DMS114 treated with DMSO at 0.1 percent for 48 hours (cell line): ENCODE data around the gene MBTPS1.

Source experiments
- DNase-seq: peaks from one replicate; lab custom pipeline; 2025; ENCODE audit not compliant: unreplicated experiment; lab: John Stamatoyannopoulos, UW

The MBTPS1 gene

DNA sequence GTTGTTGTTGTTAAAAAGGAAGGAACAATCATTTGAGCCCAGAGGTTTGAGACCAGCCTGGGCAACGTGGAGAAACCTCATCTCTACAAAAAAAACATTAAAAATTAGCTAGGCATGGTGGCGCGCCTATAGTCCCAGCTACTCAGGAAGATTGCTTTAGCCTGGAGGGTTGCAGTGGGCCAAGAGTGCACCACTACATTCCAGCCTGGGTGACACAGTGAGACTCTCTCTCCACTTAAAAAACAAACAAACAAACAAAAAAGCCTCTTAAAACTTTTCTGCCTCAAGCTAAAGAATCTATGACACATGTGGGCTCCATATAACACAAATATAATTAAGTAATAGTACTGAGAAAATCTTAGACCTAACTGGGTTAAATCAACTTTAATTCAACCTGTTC is 12.5 kb downstream of the MBTPS1 start:
- no peak for DNase-seq

DNA sequence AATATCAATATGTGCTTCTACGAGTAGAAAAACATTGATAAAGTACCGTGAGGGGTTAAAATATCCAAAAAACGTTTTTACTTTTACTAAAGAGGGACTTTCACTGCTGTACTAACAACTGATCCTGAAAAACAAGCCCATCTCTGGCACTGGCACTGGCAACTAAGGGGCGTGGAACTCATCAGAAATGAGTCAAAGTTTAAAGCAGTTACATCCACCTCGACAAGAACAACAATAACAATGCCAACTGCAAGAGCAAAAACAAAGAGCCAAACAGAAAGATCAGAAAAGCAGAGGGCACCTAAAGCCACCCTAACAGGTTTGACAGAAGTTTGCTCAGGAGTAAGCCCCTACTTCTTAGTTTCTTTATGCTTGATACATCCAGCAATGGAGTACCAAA is 13.1 kb downstream of the MBTPS1 start:
- no peak for DNase-seq

DNA sequence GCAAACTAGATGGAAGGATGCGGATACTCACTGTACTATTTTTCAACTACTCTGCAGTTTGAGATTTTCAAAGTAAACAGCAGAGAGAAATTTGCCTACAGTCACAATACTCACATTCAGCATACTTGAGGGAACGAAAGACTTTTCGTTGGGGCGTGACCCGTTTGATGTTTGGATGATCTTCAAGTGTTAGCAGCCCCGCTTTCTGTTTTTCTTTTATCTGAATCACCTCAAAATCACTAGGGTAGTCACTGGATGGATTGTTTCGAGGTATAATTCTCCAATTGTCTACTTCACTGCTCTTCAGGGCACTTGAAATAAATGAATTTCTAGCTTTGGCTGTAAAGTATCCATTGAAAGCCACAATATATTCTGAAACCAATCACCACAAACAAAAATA is 17.8 kb downstream of the MBTPS1 start:
- DNase-seq, result no peak

DNA sequence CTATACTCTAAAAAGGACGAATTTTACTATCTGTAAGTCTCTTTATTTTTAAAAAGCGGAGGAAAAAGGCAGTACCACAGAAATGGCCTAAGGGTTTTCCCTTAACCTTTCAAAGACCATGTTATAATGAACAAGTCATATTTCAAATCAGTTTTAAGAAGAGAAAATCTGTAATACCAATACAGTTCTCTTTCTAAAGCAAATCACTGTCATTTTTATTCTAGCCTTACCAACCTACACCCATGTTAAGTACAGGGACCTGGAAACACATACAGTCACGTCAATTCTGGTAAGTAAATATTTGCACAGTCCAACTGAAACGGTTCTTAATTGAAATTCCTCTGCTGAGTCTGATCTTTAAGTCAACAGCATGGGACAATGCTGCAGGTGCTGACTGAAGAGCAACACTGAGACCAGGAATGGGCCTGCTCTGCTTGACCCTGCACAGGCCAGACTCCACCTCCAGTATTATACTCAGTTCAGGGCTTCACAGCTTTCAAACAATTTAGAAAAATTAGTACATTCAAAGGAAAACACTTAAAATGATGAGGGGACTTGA is 20.2 kb downstream of the MBTPS1 start:
- no peak for DNase-seq

DNA sequence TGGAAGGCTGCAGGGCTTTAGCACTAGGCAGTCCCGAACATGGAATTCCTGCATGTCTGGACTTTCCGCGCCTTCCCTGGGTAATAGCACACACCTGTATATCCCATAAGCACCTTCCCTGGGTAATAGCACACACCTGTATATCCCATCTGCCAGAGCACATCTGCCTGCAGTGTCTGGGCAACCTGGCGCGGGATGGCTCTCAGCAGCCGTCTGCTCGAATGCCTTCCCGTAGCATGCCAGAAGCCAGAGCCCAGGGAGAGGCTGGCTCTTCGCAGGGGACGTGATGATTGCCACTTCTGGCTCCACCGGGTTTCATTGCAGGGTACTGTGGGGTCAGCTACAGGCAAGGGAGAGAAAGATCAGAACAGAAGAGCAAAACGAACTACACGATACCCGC is 21.3 kb downstream of the MBTPS1 start:
- no peak for DNase-seq

DNA sequence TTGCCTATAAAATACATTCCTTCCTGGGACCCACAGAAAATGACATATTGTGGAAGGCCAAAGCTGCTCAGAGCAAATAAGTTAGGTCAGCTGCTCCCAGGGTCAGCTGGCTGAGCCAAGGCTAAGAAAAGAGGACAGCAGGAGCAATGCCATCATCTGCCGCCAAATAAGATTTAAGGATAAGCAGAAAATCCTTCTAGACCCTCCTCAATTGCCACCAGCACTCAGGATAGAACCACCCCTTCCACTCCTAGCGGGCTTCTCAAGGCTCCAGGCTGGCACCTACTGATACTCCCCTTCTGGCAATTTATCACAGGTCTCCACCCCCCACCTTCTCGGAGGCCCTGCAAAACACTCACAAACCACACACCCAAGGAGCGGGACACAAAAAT is 22.9 kb downstream of the MBTPS1 start:
- DNase-seq, result no peak

DNA sequence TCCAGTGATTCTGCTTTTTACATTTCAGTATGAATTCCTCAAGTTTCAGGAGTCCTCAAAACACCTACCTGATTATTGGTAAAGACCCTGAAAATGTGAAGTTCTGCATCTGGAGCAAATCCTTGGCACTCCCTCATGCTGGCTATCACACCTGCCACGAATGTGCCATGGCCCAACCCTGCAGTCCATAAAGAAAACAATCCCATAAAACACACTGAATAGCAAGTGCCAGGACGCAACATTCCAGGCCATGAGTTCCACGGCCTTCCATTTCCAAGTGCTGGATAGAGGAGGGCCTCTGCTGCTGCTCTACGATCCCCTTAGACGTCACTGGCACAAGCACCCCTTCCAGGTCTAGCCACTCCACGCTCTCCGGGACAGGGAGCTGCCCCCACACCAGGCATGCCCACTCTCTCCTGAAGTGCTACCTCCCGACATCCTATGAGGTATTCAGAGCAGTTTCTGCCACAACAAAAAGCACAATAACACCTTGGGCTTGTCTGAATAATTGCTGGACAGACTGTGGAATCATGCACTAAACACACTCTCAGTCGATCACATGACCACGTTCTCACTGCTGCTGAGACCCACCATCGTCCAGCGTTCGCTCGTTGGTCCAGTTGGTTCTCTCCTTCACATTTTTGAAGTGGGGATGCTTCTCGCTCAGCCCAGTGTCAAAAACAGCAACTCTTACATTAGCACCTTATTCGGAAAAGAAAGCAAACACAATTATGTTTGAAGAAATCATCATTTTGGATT is 23.4 kb downstream of the MBTPS1 start:
- DNase-seq, result no peak

DNA sequence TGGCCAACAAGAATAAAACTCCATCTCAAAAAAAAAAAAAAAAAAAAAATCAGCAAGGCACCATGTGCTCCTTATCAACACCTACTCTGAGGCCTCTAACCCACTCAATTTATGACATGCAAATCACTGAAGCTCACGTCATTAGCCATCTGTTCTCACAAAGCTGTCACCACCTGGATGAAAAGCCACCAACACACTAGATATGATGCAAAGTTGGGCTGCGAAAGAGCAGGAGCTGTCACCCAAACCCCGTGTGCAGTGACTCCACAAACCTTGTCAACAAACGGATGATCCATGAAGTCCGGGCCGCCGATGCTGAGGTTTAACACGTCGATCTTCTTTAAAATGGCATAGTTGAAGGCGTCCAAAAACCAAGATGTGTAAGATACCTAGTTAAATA is 25.3 kb downstream of the MBTPS1 start:
- DNase-seq, result no peak

DNA sequence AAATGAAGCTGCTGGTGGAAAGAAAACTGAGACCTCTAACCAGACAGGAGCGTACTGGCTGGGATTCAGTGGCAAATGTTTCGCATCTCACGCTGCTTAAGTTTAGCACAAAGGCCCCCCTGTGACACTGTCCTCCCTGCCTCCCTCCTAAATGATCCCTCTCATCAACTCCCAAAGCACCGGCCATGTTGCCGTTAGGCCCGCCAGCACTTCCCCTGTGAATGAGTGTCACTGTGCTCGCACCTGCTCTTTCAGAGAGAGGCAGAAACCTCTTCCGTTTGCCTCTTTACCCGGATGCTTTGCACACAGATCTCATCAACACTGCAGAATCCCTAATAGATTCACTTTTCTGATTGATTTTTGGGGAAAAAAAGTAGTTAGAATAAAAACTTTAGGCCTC is 26.5 kb downstream of the MBTPS1 start:
- no peak for DNase-seq

DNA sequence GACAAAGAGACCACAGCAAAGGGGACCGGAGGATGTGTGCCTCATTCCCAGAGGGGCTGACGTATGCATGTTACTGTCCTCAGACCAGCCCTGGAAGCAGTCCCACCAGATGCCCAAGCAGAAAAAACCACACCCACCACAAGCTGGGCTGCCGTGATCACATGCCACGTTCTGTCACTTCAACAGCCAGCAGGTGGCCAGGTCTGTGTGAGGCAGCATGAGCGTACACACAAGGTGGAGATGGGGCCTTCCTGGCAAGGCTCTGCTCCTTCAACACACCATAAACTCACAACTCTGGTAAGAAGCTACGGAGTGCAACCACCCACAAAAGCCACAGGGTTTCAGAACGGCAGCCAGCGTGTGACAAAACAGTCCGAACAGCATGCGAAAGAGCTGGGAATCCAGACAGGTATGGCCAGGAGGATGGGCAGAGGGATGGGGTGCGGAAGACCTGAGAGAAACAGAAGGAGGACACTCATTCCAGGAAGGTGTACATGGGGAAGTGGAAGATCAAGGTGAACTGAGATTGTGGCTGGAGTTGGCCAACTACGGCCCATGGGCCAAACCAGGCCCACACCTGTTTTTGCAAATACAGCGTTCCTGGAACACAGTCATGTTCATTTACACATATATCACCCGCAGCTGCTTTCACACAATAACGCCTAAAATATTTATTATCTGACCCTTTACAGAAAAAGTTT is 27.9 kb downstream of the MBTPS1 start:
- DNase-seq, result no peak

DNA sequence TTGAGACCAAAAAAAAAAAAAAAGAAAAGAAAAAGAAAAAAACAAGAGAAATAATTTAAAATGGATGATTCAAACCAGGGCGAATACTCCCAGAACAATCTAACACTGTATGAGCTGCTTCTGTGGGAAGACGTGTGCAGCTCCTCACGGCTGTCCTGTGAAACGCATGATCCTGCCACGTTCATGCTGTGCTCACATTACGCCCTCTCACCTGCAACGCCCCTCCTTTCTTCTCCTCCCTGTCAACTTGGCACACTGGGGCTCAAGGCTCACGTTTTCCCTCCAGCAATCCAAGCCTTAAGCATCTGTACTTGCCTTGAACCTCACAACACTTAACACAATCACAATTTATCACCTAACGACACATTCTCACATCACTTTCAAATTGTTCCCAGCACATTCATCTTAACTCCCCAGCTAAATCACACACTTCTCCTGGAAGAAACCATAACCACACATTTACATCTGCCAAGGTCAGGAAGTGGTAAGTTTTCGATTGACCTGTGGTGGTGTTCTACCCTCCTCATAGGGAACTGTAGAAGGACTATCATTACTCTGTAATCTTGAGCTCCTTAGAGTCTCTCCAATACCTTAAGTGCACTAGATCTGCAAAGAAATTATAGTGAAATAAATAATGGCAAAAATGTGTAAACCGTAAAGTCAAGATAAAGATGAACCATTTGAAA is 29.1 kb downstream of the MBTPS1 start:
- DNase-seq, result no peak

DNA sequence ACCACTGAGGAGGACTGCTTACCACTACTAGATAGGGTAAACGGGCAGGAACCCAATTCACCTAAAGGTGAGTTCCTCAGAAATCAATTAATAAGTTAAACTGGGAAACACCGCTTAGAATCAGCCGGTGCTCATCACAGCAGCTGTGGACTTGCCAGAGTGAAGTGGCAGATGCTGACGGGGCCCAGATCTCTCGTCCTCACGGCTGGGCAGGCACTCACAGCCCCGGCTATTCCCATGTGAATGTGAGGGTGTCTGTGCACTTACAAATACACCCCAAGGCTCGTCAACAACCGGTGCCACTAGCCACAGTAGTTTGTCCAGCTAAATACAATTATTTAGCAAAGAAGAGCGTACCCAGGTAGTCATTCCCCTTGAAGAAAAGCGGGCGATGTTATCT is 29.7 kb downstream of the MBTPS1 start:
- no peak for DNase-seq

DNA sequence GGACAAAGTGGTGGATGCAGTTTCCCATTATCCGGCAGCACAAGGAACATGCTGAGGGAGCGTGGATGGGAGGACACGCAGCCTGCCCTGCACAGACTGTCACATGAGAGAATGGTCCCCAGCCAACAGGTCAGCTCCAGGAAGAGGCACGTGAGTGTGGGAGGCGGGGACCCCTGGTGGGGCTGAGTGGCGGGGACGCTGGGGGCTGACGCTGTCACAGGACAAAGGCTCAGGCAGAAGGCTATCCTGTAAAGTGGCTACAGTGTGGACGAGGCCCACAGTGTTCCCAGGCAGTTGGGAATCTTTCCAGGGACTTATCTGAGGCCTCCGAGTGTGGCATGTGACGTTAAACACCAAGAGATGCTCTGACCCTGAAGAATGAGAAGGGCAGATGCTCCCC is 30.4 kb downstream of the MBTPS1 start:
- DNase-seq, result no peak

DNA sequence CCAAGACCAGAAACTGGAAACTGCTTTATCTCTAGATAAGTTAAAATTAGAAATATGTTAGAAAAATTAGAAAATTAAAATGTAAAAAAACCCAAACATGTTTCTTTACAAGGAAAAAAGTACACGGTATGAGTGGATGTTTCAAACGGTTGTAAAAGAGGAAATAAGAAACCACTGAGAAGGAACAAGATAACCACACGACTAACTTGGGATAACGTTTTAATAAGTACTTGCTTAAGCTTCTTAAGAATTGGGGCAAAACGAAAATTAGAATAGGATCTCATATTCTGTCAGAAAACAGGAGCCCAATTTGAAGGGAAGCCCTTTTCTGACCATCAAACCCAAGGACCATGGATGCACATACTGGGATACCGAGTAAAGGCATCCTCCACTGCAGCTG is 31.0 kb downstream of the MBTPS1 start:
- DNase-seq, result no peak

DNA sequence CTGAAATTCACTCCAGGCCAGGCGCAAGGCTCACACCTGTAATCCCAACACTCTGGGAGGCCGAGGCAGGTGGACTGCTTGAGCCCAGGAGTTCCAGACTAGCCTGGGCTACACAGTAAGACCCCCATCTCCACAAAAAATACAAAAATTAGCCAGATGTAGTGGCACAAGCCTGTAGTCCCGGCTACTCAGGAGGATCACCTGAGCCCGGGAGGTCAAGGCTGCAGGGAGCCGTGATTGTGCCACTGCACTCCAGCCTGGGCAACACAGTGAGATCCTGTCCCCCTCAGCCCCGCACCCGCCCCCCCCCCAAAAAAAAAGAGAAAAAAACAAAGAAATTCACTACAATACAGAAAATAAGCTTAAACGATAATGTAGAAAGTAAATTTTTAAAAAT is 31.5 kb downstream of the MBTPS1 start:
- DNase-seq, result no peak

DNA sequence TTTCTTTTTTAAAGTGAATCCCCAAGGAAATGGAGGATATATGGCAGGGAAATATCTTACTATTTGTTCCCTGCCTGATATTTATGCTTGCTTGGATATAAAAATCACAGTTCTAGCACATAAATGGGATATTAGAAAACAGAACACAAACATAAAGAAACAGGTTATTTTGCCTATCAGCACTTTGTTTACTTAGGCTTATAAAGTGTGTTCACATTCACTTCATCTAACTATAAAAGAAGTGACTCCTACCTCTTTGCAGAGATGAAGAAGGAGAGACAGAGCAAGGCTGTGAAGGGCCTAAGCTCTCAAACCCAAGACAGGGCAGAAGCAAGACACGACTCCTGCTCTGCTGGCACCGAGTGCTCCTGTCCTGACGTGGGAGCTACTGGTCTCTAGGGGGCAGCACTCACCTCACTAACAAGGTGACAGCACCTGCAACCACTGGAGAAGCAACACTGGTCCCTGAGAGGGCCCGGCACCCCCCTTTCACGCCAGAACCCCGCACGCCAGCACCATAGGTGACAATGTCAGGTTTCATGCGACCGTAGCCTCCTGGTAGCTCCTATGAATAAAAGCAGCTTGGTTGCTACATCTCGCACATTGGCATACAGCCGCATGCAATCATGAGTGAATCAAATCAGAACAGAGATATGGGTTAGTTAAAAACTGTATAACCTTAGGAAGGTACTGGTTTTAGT is 32.0 kb downstream of the MBTPS1 start:
- DNase-seq, result peak; percentile 34

DNA sequence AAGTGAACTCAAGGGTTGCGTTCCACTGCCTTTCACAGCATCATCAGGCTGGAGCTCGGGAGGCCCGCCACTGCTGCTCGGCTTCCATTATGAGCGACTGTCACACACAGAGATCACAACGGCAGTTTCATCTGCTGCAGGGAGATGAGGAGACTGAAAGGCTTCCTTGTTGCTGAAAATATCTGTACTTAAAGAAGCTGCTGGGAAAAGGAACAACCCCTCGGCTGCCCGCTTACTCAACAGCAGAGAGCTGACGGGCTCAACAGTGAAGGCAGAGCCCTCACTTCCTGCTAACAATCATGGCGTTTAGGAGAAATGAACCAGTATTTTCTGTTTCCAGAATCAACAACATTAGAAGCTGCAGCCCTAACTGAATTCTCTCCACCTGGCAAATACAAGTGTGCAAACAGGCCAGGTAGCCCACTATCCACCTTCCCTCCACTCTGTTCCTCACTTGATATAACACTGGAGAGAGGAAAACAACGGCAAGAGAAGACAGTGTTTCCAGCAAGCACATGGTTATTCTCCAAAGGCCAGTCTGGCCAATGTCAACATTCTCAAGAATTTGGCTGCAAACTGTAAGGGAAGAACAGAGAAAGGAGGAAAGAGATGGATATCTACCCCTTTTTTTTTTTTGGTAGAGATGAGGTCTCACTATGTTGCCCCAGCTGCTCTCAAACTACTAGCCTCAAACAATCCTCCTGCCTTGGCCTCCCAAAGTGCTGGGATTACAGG is 33.7 kb downstream of the MBTPS1 start:
- no peak for DNase-seq

DNA sequence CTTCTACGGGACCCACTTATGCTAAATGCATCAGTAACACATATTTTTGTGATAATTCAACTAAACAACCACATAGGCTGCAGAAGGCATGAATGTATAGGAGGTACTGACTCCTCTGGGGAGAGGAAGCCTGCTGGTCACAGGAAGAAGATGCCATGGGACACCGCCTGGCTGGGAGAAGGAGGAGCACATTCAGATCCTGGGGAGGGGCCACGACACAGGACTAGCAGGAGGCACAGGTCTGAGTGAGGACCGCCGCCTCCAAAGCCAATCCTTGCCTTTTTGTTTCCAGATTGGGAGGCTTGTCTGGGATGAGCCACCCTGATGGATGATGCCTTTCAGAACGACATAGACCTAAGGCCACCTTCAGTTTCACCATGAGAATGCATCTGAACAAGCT is 34.6 kb downstream of the MBTPS1 start:
- DNase-seq, result no peak

DNA sequence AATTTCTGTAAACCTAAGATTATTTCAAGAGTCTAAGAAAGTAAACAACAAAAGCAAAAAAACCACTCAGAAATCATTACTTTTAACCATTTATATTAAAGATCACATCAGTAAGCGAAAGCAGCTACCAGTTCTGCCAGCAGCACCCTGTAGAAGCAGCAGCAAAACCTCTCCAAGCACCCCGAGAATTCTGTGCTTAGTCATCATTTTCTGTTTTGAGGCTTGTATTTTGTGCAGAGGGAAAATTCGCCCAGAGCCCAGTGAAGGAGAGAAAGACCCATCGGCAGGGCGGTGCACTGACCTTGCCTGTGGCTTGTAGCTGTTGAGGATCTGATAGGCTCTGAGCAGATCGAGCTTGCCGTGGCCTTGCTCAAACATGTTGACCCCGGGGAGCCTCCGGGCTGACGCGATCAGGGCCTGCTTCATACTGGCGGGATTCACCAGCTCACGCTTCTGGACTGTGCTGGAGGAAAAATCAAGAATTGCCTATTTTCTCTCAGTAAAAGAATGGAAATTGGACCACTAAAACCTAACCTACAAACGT is 35.2 kb downstream of the MBTPS1 start:
- no peak for DNase-seq

DNA sequence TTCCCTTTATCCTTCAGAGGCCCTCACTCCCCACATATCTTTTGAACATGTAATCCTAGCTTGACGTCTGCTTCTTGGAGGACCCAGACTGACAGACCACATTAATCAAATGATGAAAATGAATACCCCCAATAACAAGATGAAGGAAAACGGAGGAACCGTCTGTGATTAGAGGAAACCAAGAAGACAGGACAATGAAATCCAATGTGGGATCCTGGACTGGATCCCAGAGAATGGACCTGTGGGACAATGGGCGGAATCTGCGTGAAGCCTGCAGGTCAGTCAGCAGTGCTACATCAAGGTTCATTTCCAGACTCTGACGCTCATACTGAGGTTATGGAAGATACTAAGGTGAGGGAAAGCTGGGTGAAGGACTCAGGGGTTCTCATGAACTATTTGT is 35.9 kb downstream of the MBTPS1 start:
- DNase-seq, result no peak
